ENCODE results near the gene TRIM49C.
"Not testable (repeated sequence)": the region's sequence is repeated elsewhere in the genome, so short reads cannot be mapped to it uniquely, and the experiment has no call there.

DNA sequence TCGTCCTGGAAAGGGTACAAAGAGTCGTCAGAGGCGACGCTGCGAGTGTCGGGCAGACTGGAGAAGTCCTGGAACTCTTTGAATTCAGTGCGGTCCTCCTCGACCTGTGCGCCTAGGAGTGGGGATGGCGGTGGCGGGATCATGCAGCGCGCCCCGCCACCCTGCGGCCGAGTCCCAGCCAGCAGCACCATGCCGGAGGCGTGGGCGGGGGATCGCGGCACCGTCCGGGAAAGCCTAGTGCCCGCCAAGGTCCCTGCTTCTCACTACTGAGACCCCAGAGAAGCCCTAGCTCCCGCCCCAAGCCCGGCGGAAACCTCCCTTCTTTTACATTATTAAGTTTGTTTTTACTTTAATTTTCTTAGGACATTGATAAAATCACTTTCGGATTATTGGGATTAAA is 22.6 kb downstream of the TRIM49C start:
- TF ChIP-seq, protein P1, sequence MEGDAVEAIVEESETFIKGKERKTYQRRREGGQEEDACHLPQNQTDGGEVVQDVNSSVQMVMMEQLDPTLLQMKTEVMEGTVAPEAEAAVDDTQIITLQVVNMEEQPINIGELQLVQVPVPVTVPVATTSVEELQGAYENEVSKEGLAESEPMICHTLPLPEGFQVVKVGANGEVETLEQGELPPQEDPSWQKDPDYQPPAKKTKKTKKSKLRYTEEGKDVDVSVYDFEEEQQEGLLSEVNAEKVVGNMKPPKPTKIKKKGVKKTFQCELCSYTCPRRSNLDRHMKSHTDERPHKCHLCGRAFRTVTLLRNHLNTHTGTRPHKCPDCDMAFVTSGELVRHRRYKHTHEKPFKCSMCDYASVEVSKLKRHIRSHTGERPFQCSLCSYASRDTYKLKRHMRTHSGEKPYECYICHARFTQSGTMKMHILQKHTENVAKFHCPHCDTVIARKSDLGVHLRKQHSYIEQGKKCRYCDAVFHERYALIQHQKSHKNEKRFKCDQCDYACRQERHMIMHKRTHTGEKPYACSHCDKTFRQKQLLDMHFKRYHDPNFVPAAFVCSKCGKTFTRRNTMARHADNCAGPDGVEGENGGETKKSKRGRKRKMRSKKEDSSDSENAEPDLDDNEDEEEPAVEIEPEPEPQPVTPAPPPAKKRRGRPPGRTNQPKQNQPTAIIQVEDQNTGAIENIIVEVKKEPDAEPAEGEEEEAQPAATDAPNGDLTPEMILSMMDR (conservative IDR thresholded peaks at IDR 0.05; ENCODE audit: low read depth, low read length) = not testable (repeated sequence)
- TF ChIP-seq EZH2phosphoT487 (IDR thresholded peaks at IDR 0.05; ENCODE audit: borderline replicate concordance, low read length) = not testable (repeated sequence)

Data from PC-3 (cell line).